CD4-positive, alpha-beta T cell (primary cell): ENCODE measurements around the gene HCCS. TPM values are rescaled to one million over a fixed set of nuclear protein-coding genes. Genes with fewer than 3 reads are reported as not detected.
A peak's percentile ranks its signal among the peaks of the same experiment; 100 is the strongest.

Source experiments
- ATAC-seq: fragments of 200-7000 bp; cut with Tn5 transposase; one replicate; pipeline ENCODE4 v1.10.0; 2022; ENCODE audit warnings: mild to moderate bottlenecking; ENCODE audit not compliant: poor library complexity
- CTCF ChIA-PET: fragments of 350-600 bp; sonication (Branson Sonifier 250); formaldehyde crosslinking; loops from one replicate; lab custom pipeline; 2021; ENCODE audit warnings: antibody characterized with exemption, inconsistent platforms; lab: Charles Lee
- POLR2A ChIA-PET: fragments of 350-600 bp; sonication (Branson Sonifier 250); formaldehyde crosslinking; loops from one replicate; lab custom pipeline; 2021; ENCODE audit warnings: antibody characterized with exemption, inconsistent platforms; lab: Charles Lee
- DNase-seq, 14 experiments: peaks; one replicate each; pipeline ENCODE4 v3.0.0-alpha.2; 2013 to 2020; ENCODE audit warnings: mixed read lengths in 2 of 14
- H3K27ac ChIP-seq, 2 donors: one replicate each; pipeline versions ENCODE4 v1.5.1 to v1.7.0; 2013; ENCODE audit warnings: low read length in 2 of 2, low read depth in 1 of 2, mild to moderate bottlenecking in 1 of 2
- H3K27me3 ChIP-seq, 2 experiments: 1 replicate in 1 of 2; 2 replicates in 1 of 2; pipeline versions ENCODE4 v1.6.1 to v1.7.0; 2013; ENCODE audit warnings: low read length in 2 of 2, control low read depth in 1 of 2, mild to moderate bottlenecking in 1 of 2, moderate library complexity in 1 of 2; ENCODE audit not compliant: insufficient read depth in 2 of 2, control insufficient read depth in 1 of 2
- H3K36me3 ChIP-seq: one replicate; pipeline ENCODE4 v1.6.1; 2013; ENCODE audit warnings: low read length, control low read depth; ENCODE audit not compliant: insufficient read depth
- H3K4me1 ChIP-seq: one replicate; pipeline ENCODE4 v1.6.1; 2013; ENCODE audit warnings: low read length, control low read depth; ENCODE audit not compliant: insufficient read depth
- H3K4me3 ChIP-seq: one replicate; pipeline ENCODE4 v1.5.1; 2013; ENCODE audit warnings: mild to moderate bottlenecking, low read length, moderate library complexity
- H3K9me3 ChIP-seq, 2 experiments: 1 replicate in 1 of 2; 2 replicates in 1 of 2; pipeline versions ENCODE4 v1.6.1 to v1.7.0; 2013; ENCODE audit warnings: low read length in 2 of 2, mild to moderate bottlenecking in 2 of 2, control low read depth in 1 of 2, moderate library complexity in 1 of 2; ENCODE audit not compliant: control insufficient read depth in 1 of 2, insufficient read depth in 1 of 2
- H3K27ac Mint-ChIP-seq: one replicate; pipeline ENCODE4 v1.8.0; 2020; ENCODE audit warnings: mixed read lengths
- H3K27me3 Mint-ChIP-seq: one replicate; pipeline ENCODE4 v1.8.0; 2021; ENCODE audit warnings: mixed read lengths
- H3K36me3 Mint-ChIP-seq: one replicate; pipeline ENCODE4 v1.8.0; 2021; ENCODE audit warnings: low read depth, mixed read lengths
- H3K4me1 Mint-ChIP-seq: one replicate; pipeline ENCODE4 v1.8.0; 2021; ENCODE audit warnings: low read depth, mixed read lengths
- H3K4me3 Mint-ChIP-seq: one replicate; pipeline ENCODE4 v1.8.0; 2020; ENCODE audit warnings: mild to moderate bottlenecking, mixed read lengths
- H3K9me3 Mint-ChIP-seq: one replicate; pipeline ENCODE4 v1.8.0; 2020; ENCODE audit warnings: mixed read lengths
- intact Hi-C, 2 experiments: fragments of 100-400 bp; cut with DNase I in 1 of 2; cut with micrococcal nuclease in 1 of 2; formaldehyde crosslinking; loops; one replicate each; pipeline versions ENCODE4 v1.15.1 to v1.9.0; 2023 to 2025; cut with DNase I, micrococcal nuclease
- total RNA-seq, 174 experiments: library from RNA in 2 of 174; stranded (reverse) in 2 of 174; gene quantifications; one replicate each; pipeline ENCODE4 v1.2.3 and lab custom pipeline; 2021 to 2026
- TF ChIP-seq, protein P1 (sequence below): fragments of 200-600 bp; IDR thresholded peaks from one replicate; pipeline ENCODE4 v1.8.0; 2022; ENCODE audit warnings: antibody characterized with exemption, mild to moderate bottlenecking

Gene HCCS
- total RNA-seq, 2 experiments from 2014 or later = 7.3 to 7.7 TPM

DNA sequence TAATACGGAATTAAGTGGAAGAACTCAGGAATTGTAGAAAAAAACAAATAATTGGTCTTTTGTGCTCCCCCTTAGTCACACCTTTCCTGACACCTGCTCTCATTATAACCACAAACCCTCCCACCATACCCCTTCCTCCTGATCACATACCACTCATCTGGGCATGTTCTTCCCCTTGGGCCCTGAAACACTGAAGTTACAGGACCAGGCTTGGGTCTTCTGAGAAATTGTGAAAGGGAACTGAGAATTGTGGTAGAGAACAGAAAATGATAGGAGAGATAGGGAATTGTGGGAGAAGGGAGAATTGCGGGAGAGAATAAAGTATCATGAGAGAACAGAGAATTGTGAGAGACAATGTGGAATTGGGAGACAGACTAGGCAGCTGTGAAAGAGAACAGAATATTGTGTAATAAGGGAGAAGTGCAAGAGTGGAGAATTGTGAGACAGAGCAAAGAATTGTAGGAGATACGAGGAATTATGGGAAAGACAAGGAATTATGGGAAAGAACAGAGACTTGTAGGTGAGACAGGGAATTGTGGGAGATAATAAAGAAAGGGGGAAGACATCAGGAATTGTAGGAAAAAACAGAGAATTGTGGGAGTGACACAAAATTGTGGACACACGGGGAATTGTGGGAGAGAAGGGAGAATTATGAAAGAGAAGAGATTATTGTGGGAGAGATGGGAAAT, 2.7 kb upstream of the HCCS start:
- ChIA-PET POLR2A (no interaction called here), CTCF (no interaction called here)
- no peaks in the 10 kb centered on the region for H3K9me3 Mint-ChIP-seq
- ATAC-seq (no peak), DNase-seq (no peak)
- intact Hi-C loops = no loop called here
- H3K36me3 ChIP-seq = no peaks in the 10 kb centered on the region
- peaks cover 4% of the 10 kb centered on the region for H3K4me1 Mint-ChIP-seq
- no peak overlapping the region for H3K4me3 Mint-ChIP-seq
- H3K4me3 ChIP-seq = no peak overlapping the region
- no peaks in the 10 kb centered on the region for H3K27me3 ChIP-seq
- peaks cover 19% of the 10 kb centered on the region for H3K4me1 ChIP-seq
- no peak overlapping the region for H3K27ac ChIP-seq
- no peaks in the 10 kb centered on the region for H3K9me3 ChIP-seq
- no peak overlapping the region for H3K27ac Mint-ChIP-seq
- H3K27me3 Mint-ChIP-seq = no peaks in the 10 kb centered on the region
- TF ChIP-seq, protein P1, sequence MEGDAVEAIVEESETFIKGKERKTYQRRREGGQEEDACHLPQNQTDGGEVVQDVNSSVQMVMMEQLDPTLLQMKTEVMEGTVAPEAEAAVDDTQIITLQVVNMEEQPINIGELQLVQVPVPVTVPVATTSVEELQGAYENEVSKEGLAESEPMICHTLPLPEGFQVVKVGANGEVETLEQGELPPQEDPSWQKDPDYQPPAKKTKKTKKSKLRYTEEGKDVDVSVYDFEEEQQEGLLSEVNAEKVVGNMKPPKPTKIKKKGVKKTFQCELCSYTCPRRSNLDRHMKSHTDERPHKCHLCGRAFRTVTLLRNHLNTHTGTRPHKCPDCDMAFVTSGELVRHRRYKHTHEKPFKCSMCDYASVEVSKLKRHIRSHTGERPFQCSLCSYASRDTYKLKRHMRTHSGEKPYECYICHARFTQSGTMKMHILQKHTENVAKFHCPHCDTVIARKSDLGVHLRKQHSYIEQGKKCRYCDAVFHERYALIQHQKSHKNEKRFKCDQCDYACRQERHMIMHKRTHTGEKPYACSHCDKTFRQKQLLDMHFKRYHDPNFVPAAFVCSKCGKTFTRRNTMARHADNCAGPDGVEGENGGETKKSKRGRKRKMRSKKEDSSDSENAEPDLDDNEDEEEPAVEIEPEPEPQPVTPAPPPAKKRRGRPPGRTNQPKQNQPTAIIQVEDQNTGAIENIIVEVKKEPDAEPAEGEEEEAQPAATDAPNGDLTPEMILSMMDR = no peak
- H3K36me3 Mint-ChIP-seq = peaks cover 19% of the 10 kb centered on the region

DNA sequence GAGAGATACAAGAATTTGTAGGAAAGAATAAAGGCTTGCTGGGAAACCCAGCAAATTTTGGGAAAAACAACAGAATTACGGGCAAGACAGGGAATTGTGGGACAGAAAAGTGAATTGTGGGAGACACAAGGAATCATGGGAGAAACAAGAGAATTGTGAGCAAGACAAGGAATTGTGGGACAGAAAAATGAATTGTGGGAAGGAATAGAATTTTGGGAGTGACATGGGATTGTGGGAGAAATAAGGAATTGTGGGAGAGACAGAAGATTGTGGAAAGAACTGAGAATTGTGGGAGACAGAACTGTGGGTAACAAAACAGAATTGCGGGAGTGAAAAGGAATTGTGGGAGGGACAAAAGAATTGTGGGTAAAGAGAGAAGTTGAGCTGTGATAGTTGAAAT, 1.2 kb upstream of the HCCS start:
- Histone ChIP-seq H3K4me3 (no peak overlapping the region), H3K27ac (no peak overlapping the region), H3K27me3 (no peaks in the 10 kb centered on the region), H3K4me1 (peaks cover 19% of the 10 kb centered on the region), H3K36me3 (peaks cover 13% of the 10 kb centered on the region), H3K9me3 (no peaks in the 10 kb centered on the region)
- Mint-ChIP-seq H3K4me1 (peaks cover 8% of the 10 kb centered on the region), H3K36me3 (peaks cover 26% of the 10 kb centered on the region), H3K27ac (no peak overlapping the region), H3K27me3 (no peaks in the 10 kb centered on the region), H3K9me3 (no peaks in the 10 kb centered on the region), H3K4me3 (no peak overlapping the region)
- TF ChIP-seq, protein P1 = no peak
- POLR2A ChIA-PET = no interaction called here
- CTCF ChIA-PET = no interaction called here
- intact Hi-C loops = loop anchor here in 1 of 2 experiments (5.0 to 10.0 kb wide), 3 partner anchors 645 to 1093 kb away; partner anchors contain the start of gene MSL3
- ATAC-seq = no peak
- no peak for DNase-seq

DNA sequence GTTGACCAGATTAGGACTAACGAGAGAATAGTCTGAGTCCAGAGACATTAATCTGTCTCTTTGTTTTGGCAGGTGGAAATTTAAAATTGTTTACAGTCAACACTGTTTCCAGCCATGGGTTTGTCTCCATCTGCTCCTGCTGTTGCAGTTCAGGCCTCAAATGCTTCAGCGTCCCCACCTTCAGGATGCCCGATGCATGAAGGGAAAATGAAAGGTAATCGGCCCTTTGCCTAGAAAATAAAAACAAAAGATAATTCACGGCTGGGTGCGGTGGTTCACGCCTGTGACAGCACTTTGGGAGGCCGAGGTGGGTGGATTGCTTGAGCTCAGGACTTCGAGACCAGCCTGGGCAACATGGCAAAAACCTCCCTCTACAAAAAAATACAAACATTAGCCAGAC, 815 bp downstream of the HCCS start:
- Histone ChIP-seq H3K27me3 (no peaks in the 10 kb centered on the region), H3K9me3 (no peaks in the 10 kb centered on the region), H3K4me1 (peaks cover 19% of the 10 kb centered on the region), H3K36me3 (peaks cover 32% of the 10 kb centered on the region), H3K27ac (peak overlapping the region; percentile 87 to 94), H3K4me3 (peak overlapping the region; percentile 80)
- DNase-seq (peak in 2 of 14 experiments; percentile 3 to 28), ATAC-seq (no peak)
- no peak overlapping the region for H3K27ac Mint-ChIP-seq
- H3K36me3 Mint-ChIP-seq = peaks cover 45% of the 10 kb centered on the region
- ChIA-PET CTCF (no interaction called here), POLR2A (no interaction called here)
- H3K9me3 Mint-ChIP-seq = no peaks in the 10 kb centered on the region
- intact Hi-C loops = loop anchor here in 1 of 2 experiments (5.0 to 10.0 kb wide), 3 partner anchors 643 to 1095 kb away; partner anchors contain the start of gene MSL3
- TF ChIP-seq, protein P1 = no peak
- H3K4me3 Mint-ChIP-seq = peak overlapping the region; percentile 98
- H3K4me1 Mint-ChIP-seq = peaks cover 12% of the 10 kb centered on the region
- no peaks in the 10 kb centered on the region for H3K27me3 Mint-ChIP-seq
